ENCODE measurements around the gene BCL6.

The BCL6 gene

GRCh38 chr3:187759601-187760000 is 14.3 kb upstream of the BCL6 start:
- DNase-seq = no peak

- no peak for DNase-seq
Measured at GRCh38 chr3:187758318-187758955, 13.2 kb upstream of the BCL6 start.

- DNase-seq = no peak
Measured at GRCh38 chr3:187753516-187753915, 8.2 kb upstream of the BCL6 start.

GRCh38 chr3:187750513-187751123 is 5.3 kb upstream of the BCL6 start:
- peak; percentile 47 for DNase-seq

DNA sequence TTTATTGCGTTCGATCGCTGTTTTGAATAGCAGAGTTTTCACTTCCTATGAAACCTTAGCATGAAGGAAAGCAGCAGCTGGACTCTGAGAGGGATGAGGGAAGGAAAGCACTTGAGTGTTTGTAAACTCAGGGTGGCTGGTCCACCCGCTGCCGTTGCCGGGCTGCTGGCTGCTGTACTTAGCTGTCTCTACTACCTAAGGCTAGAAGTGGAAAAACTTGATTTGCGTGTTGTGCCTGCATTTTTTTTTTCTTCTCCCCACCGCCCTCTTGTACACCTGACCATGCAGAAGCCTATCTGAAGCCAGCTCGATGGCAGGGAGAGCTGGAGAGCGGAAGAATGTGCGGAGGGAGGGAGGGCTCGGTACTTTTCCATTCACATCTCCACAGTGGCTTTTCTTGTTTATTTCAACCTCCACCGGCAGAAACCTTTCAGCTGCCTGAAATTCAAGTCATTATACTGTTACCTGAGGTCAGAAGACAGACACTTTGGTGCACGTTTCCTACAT is 4.8 kb upstream of the BCL6 start:
- DNase-seq = peak; percentile 63

- DNase-seq = peak; percentile 35
Measured at GRCh38 chr3:187748050-187748481, 2.8 kb upstream of the BCL6 start.

DNA sequence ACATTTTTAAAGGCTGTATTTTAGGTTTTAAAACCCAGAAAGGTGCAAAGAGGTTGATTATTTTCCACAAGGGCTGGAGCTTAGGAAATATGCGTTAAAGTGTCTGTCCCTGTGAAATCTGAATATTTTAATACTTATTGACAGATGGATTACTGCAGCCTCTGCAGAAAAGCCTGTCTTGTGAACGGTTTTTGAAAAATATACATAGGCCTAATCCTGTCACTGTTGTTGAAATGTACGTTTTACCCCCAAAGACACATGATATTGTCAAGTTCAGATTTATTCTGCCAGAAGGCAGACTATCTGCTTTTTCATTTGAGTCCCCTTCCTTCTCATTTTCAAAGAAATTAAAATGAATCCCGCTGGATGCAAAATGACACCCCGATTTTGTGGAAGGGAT is 2.2 kb upstream of the BCL6 start:
- no peak for DNase-seq

GRCh38 chr3:187746442-187747281 is 1.4 kb upstream of the BCL6 start:
- no peak for DNase-seq

- no peak for DNase-seq
Measured at GRCh38 chr3:187746059-187746441, 782 bp upstream of the BCL6 start.

- DNase-seq = peak; percentile 53
Measured at GRCh38 chr3:187744169-187745151, 808 bp downstream of the BCL6 start.

- peak; percentile 12 for DNase-seq
Measured at GRCh38 chr3:187743195-187744141, 1.8 kb downstream of the BCL6 start.

DNA sequence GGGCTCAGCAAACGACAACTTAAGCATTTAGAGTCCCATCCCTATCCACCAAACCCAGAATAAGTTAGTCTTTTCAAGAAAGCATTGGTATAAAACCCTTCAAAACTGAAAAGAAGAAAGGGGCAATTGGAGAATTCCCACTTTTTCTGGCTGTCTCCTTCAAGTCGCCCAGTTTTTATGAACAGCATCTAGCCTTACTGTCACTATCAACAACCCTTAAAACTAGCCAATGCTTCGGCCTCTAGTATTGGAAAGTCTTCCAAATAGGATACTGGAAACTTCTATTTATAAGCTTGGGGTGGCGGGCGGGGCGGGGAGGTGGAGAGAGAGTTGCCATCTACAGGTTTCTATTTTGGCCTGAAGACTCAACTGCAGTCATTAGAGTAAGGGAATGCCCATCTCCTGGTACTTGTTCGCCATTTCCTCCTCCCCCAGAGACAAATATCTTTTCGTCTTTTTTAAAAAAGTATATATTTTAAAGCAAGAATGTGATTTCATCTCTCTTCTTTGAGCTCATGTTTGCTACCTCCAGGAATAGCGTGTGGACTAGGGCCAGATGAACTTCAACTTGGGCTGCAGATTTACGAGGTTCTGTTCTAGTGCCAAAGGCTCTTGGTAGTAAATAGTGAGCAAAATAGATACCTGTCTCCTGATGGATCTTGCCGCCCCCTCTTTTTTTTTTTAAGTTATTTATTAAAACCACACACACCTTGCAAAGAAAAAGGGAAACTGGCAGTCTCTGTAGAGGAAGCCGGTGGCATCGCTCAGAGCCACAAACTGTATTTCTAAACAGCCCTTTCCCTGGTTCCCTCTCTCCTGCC is 2.7 kb downstream of the BCL6 start:
- no peak for DNase-seq

- no peak for DNase-seq
Measured at GRCh38 chr3:187741403-187742350, 3.6 kb downstream of the BCL6 start.

GRCh38 chr3:187740421-187741399 is 4.6 kb downstream of the BCL6 start:
- peak; percentile 56 for DNase-seq

DNA sequence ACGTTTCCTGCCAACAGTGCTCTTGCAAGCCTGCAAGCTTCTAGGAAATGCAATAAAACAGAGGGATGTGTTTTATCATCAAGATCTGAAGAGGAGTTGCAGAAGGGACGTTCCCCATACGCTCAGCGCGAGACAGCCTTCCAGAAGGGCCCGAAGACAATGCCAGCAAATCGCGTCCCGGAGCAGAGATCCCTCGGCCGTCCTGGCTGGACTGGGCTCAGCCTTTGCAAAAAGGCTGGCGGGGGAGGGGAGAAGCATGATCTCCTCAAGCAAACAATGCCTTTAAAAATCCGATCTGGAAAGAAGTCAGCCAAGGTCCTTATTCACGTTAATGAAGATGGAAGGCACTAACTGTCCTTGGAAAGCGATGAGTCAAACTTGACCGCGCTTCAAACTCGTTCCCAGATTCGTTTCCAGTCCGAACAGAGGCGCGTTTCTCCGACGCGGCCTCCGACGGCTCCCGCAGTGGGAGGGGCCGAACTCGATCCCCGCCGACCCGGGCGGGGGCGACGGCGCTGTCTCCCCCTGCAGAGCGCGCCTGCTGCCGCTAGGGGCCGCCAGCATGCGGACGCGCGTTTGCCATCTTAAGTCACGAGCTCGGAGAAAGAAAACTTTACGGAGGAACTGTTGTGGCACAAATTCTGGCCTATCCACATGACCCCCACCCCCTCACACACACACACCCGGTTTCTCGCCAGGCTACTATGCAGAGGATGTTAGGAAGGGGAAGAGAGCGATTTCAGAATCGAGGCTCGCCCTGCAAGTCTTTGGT is 5.5 kb downstream of the BCL6 start:
- DNase-seq = peak; percentile 64

- DNase-seq = no peak
Measured at GRCh38 chr3:187739094-187739560, 6.1 kb downstream of the BCL6 start.

Measured in NCI-H2171 treated with DMSO at 0.1 percent for 48 hours (cell line).